ENCODE results near the gene MCC.

DNA sequence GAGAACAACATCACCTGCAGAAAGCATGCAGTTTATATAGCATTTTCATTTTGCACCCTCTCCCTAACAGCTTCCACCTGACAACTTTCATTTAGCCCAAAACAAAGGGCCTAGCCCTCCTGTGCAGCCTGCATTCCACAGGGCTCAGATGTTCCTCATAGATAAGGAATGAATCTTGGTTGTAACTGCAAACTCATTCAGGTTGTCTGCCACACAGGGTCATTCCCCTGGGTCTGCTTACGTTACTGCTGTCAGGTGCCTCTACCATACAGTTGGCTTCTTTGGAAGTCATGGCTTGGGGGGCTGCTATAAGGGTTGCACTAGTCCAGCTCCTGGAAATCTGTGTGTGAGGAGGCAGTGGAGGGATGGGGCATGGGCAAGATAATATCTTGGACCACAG, 514.3 kb downstream of the MCC start:
- TF ChIP-seq CEBPB (IDR thresholded peaks at IDR 0.05) (no peak), FOXM1 (IDR thresholded peaks at IDR 0.05; ENCODE audit: borderline replicate concordance, low read depth) (no peak), EGR1 (IDR thresholded peaks at IDR 0.05) (no peak), MAX (IDR thresholded peaks at IDR 0.05) (no peak), YY1 (IDR thresholded peaks at IDR 0.05; ENCODE audit: low read depth) (no peak), TCF12 (IDR thresholded peaks at IDR 0.05; ENCODE audit: low read depth) (no peak), TAF1 (IDR thresholded peaks at IDR 0.05; ENCODE audit: low read depth) (no peak)

All from Ishikawa (cell line).